Natural killer cell (primary cell): Measurements from ENCODE around the gene RALGPS1. TPM values are rescaled to one million over a fixed set of nuclear protein-coding genes. Genes with fewer than 3 reads are reported as not detected.

ENCODE experiments used
- ATAC-seq, 3 donors: fragments of 150-1000 bp in 2 of 3; fragments of 200-7000 bp in 1 of 3; cut with Tn5 transposase; 1 replicate in 1 of 3; 2 replicates in 2 of 3; pipeline ENCODE4 v1.10.0; 2021; ENCODE audit warnings: mild to moderate bottlenecking in 2 of 3, moderate library complexity in 2 of 3
- DNase-seq, 2 donors: peaks; one replicate each; pipeline versions ENCODE4 v3.0.0 to v3.0.0-alpha.2; 2013 to 2021; ENCODE audit warnings: mixed read lengths in 1 of 2
- H3K27ac ChIP-seq: one replicate; pipeline ENCODE4 v1.5.1; 2013; ENCODE audit warnings: mild to moderate bottlenecking, low read length
- H3K27me3 ChIP-seq: one replicate; pipeline ENCODE4 v1.6.1; 2013; ENCODE audit warnings: low read length; ENCODE audit not compliant: control insufficient read depth, insufficient read depth
- H3K36me3 ChIP-seq: one replicate; pipeline ENCODE4 v1.6.1; 2013; ENCODE audit warnings: low read length; ENCODE audit not compliant: control insufficient read depth, insufficient read depth
- H3K4me1 ChIP-seq: one replicate; pipeline ENCODE4 v1.6.1; 2013; ENCODE audit warnings: low read length; ENCODE audit not compliant: control insufficient read depth, insufficient read depth
- H3K4me3 ChIP-seq: one replicate; pipeline ENCODE4 v1.5.1; 2013; ENCODE audit warnings: low read length
- H3K9me3 ChIP-seq: one replicate; pipeline ENCODE4 v1.6.1; 2013; ENCODE audit warnings: low read length; ENCODE audit not compliant: control insufficient read depth, insufficient read depth
- H3K27ac Mint-ChIP-seq, 2 donors: one replicate each; pipeline ENCODE4 v1.8.0; 2022; ENCODE audit warnings: mild to moderate bottlenecking in 2 of 2, mixed read lengths in 2 of 2, moderate library complexity in 1 of 2
- H3K27me3 Mint-ChIP-seq, 2 donors: one replicate each; pipeline ENCODE4 v1.8.0; 2022; ENCODE audit warnings: low read depth in 2 of 2, mixed read lengths in 2 of 2
- H3K36me3 Mint-ChIP-seq: one replicate; pipeline ENCODE4 v1.8.0; 2022; ENCODE audit warnings: mixed read lengths
- H3K4me1 Mint-ChIP-seq, 2 donors: one replicate each; pipeline ENCODE4 v1.8.0; 2022; ENCODE audit warnings: mixed read lengths in 2 of 2
- H3K4me3 Mint-ChIP-seq: one replicate; pipeline ENCODE4 v1.8.0; 2022; ENCODE audit warnings: mild to moderate bottlenecking, moderate library complexity, mixed read lengths
- H3K9me3 Mint-ChIP-seq, 2 donors: one replicate each; pipeline ENCODE4 v1.8.0; 2022; ENCODE audit warnings: mixed read lengths in 2 of 2
- WGBS: methylation state at CpG from one replicate; pipeline ENCODE4 v1.1.7; 2013; ENCODE audit warnings: missing lambda C conversion rate; ENCODE audit not compliant: insufficient coverage; 5-methylcytosine and 5-hydroxymethylcytosine counted together
- intact Hi-C: fragments of 100-400 bp; cut with micrococcal nuclease; formaldehyde crosslinking; loops from one replicate; pipeline ENCODE4 v1.14.2; 2022
- total RNA-seq, 4 donors: library from RNA; stranded (reverse); fragments of 120-200 nt in 1 of 4; gene quantifications; one replicate each; pipeline versions ENCODE4 v1.2.3 to v1.2.4, GENCODE V29; 2013 to 2022
- TF ChIP-seq, protein P1 (sequence below): fragments of 200-600 bp; IDR thresholded peaks from one replicate; pipeline ENCODE4 v1.8.0; 2022; ENCODE audit warnings: antibody characterized with exemption

Gene RALGPS1
- total RNA-seq, 3 donors from 2014 or later (not counting 1 experiment from before 2014, with no cell fraction given), result 11.9 to 21.2 (median 13.2) TPM

DNA sequence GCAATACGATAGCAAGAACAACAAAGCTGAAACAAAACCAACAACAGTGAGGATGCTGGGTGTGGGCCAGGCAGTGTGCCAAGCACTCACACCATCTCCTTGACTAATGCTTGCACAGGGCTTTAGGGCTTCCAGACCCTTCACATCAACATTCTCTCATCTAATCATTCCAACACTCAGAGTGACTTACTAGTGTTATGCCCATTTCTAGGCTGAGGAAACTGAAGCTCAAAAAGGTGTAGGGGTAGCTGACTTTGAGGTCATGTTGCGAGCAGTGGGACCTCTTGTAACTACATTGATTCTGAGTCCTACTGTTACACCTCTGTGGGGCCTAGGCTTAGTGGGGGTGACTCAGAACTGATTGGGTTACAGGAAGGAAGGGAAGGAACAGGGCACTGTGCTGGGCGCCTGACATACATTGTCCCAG is 198.2 kb downstream of the RALGPS1 start:
- intact Hi-C loops, result no loop called here
- H3K27ac ChIP-seq, result no peak overlapping the region

DNA sequence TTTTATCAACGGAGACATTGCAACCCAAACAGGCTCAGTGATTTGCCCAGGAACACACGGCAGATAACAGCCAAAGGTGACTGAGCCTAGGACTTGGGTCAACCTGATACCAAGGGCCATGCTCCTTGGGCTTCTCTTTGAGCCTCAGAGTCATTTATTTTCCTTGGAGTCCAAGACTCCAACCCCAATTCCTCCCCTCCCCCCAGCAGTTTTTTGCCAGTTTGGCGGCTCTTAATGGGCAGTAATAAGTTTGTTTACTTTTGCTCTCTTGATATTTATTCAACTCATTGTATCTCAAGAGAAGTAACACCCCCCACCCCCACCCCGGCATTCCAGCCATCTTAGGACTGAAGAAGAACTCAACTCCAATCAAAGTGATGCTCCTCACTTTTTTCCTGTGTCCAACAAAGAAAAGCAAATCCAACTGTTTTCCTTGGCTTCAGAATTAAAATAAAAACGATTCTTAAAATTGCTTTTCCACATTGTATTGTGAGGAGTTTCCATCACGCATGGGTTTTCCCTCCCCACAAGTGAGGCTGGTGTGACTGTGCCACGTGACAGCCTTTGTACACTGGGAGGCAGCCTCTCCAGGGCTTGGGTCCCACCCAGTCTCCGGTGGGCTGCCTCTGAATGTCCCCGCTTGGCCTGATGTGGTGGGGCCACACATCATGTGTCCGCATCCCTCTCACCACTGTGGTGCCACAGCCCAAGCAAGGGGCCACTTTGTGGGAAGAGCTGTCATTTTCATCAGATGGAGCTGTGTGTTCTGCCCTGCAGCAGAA is 198.8 kb downstream of the RALGPS1 start:
- H3K27ac ChIP-seq, result no peak overlapping the region
- H3K4me1 ChIP-seq, result peaks cover 7% of the 10 kb centered on the region
- no peak for ATAC-seq
- TF ChIP-seq, protein P1, sequence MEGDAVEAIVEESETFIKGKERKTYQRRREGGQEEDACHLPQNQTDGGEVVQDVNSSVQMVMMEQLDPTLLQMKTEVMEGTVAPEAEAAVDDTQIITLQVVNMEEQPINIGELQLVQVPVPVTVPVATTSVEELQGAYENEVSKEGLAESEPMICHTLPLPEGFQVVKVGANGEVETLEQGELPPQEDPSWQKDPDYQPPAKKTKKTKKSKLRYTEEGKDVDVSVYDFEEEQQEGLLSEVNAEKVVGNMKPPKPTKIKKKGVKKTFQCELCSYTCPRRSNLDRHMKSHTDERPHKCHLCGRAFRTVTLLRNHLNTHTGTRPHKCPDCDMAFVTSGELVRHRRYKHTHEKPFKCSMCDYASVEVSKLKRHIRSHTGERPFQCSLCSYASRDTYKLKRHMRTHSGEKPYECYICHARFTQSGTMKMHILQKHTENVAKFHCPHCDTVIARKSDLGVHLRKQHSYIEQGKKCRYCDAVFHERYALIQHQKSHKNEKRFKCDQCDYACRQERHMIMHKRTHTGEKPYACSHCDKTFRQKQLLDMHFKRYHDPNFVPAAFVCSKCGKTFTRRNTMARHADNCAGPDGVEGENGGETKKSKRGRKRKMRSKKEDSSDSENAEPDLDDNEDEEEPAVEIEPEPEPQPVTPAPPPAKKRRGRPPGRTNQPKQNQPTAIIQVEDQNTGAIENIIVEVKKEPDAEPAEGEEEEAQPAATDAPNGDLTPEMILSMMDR, result no peak
- H3K4me3 Mint-ChIP-seq, result no peak overlapping the region
- no peaks in the 10 kb centered on the region for H3K36me3 ChIP-seq
- no peaks in the 10 kb centered on the region for H3K9me3 Mint-ChIP-seq
- H3K9me3 ChIP-seq, result no peaks in the 10 kb centered on the region
- H3K4me1 Mint-ChIP-seq, result peaks cover 8 to 17% of the 10 kb centered on the region in 2 donors
- DNase-seq, result no peak
- no peak overlapping the region for H3K4me3 ChIP-seq
- peaks cover 0 to 12% of the 10 kb centered on the region in 2 donors for H3K27me3 Mint-ChIP-seq
- H3K27ac Mint-ChIP-seq, result no peak overlapping the region
- intact Hi-C loops, result no loop called here
- H3K27me3 ChIP-seq, result no peaks in the 10 kb centered on the region
- WGBS, result 90% methylated on average over 9 of the region's 10 CpGs
- no peaks in the 10 kb centered on the region for H3K36me3 Mint-ChIP-seq

More for the DNA sequence above, 198.2 kb downstream of the RALGPS1 start:
- H3K4me3 ChIP-seq, result no peak overlapping the region
- no peaks in the 10 kb centered on the region for H3K36me3 ChIP-seq
- H3K4me1 ChIP-seq, result peaks cover 7% of the 10 kb centered on the region
- H3K36me3 Mint-ChIP-seq, result no peaks in the 10 kb centered on the region
- no peaks in the 10 kb centered on the region for H3K9me3 ChIP-seq
- no peaks in the 10 kb centered on the region for H3K9me3 Mint-ChIP-seq
- no peaks in the 10 kb centered on the region for H3K27me3 ChIP-seq
- no peak overlapping the region for H3K27ac Mint-ChIP-seq
- peaks cover 0 to 12% of the 10 kb centered on the region in 2 donors for H3K27me3 Mint-ChIP-seq
- WGBS, result 97% methylated on average over 3 of the region's 3 CpGs
- peaks cover 8 to 17% of the 10 kb centered on the region in 2 donors for H3K4me1 Mint-ChIP-seq
- TF ChIP-seq, protein P1, result no peak
- DNase-seq (no peak), ATAC-seq (no peak)
- H3K4me3 Mint-ChIP-seq, result no peak overlapping the region

DNA sequence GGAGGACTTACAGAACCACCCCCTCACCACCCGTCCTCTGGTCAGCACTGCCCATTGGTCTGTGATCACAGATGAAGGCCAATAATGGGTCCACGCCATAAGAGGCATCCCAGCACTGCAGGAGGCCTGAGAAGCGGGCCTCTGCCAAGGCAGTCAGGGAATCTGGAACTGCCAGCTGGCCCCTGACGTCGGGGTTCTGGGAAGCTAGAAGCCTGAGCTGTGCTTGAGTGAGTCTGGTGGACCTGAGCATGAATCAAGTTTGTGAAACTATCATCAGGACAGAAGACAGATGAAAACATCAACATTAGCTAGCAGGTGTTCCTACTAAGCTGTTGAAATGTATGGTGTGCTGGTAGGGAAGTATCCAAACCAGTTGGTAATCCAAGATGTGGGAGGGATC is 200.0 kb downstream of the RALGPS1 start:
- intact Hi-C loops, result no loop called here
- Histone ChIP-seq H3K4me1 (peaks cover 7% of the 10 kb centered on the region), H3K9me3 (no peaks in the 10 kb centered on the region), H3K27ac (no peak overlapping the region), H3K4me3 (no peak overlapping the region), H3K27me3 (no peaks in the 10 kb centered on the region), H3K36me3 (no peaks in the 10 kb centered on the region)
- H3K4me3 Mint-ChIP-seq, result no peak overlapping the region
- WGBS, result 92% methylated on average over 5 of the region's 5 CpGs
- DNase-seq (no peak), ATAC-seq (no peak)
- no peaks in the 10 kb centered on the region for H3K36me3 Mint-ChIP-seq
- TF ChIP-seq, protein P1, result no peak
- peaks cover 8 to 17% of the 10 kb centered on the region in 2 donors for H3K4me1 Mint-ChIP-seq
- H3K27ac Mint-ChIP-seq, result no peak overlapping the region
- no peaks in the 10 kb centered on the region for H3K9me3 Mint-ChIP-seq
- peaks cover 0 to 12% of the 10 kb centered on the region in 2 donors for H3K27me3 Mint-ChIP-seq
